GM21423 (cell line): Measurements from ENCODE around the gene GRIK4.
"Not testable (repeated sequence)": the region's sequence is repeated elsewhere in the genome, so short reads cannot be mapped to it uniquely, and the experiment has no call there.

Experiments
- ATAC-seq: cut with Tn5 transposase; IDR thresholded peaks from one replicate; pipeline ENCODE4 v1.9.1; 2021; ENCODE audit warnings: mild to moderate bottlenecking, moderate library complexity; ENCODE audit not compliant: unreplicated experiment

GRIK4 gene

GRCh38 chr11:120765710-120766109 is 254.2 kb downstream of the GRIK4 start:
- not testable (repeated sequence) for ATAC-seq

- no peak for ATAC-seq
These were observed 254.8 kb downstream of the GRIK4 start for GRCh38 chr11:120766318-120766717.

GRCh38 chr11:120768949-120769348 is 257.4 kb downstream of the GRIK4 start:
- no peak for ATAC-seq

- no peak for ATAC-seq
These were observed 258.4 kb downstream of the GRIK4 start for GRCh38 chr11:120769906-120770305.

- ATAC-seq = no peak
These were observed 260.1 kb downstream of the GRIK4 start for GRCh38 chr11:120771551-120772060.

GRCh38 chr11:120773501-120774031 is 262.0 kb downstream of the GRIK4 start:
- peak; percentile 75 for ATAC-seq

GRCh38 chr11:120774591-120775386 is 263.2 kb downstream of the GRIK4 start:
- ATAC-seq = no peak

- no peak for ATAC-seq
These were observed 264.7 kb downstream of the GRIK4 start for GRCh38 chr11:120775986-120776951.

GRCh38 chr11:120778685-120779490 is 267.3 kb downstream of the GRIK4 start:
- no peak for ATAC-seq

- no peak for ATAC-seq
These were observed 268.7 kb downstream of the GRIK4 start for GRCh38 chr11:120780239-120780638.

GRCh38 chr11:120781486-120782120 is 270.1 kb downstream of the GRIK4 start:
- ATAC-seq = no peak

GRCh38 chr11:120784566-120785251 is 273.2 kb downstream of the GRIK4 start:
- ATAC-seq = no peak

- ATAC-seq = no peak
These were observed 274.0 kb downstream of the GRIK4 start for GRCh38 chr11:120785576-120785975.

GRCh38 chr11:120786206-120786735 is 274.7 kb downstream of the GRIK4 start:
- ATAC-seq = no peak

- ATAC-seq = not testable (repeated sequence)
These were observed 275.7 kb downstream of the GRIK4 start for GRCh38 chr11:120787224-120787623.

GRCh38 chr11:120789391-120789790 is 277.8 kb downstream of the GRIK4 start:
- ATAC-seq = no peak

GRCh38 chr11:120792306-120792705 is 280.8 kb downstream of the GRIK4 start:
- no peak for ATAC-seq

- no peak for ATAC-seq
These were observed 281.6 kb downstream of the GRIK4 start for GRCh38 chr11:120793150-120793549.
